K562 (cell line): ENCODE measurements around the gene MDFIC. TPM values are rescaled to one million over a fixed set of nuclear protein-coding genes. Genes with fewer than 3 reads are reported as not detected.

ENCODE experiments used
- ATAC-seq: fragments of 200-7000 bp; cut with Tn5 transposase; 3 replicates; pipeline ENCODE4 v1.9.1; 2020; ENCODE audit warnings: moderate library complexity
- BruUV-seq: library from RNA; stranded (reverse); fragments of 400-500 nt; replicated peaks from 2 replicates; lab custom pipeline; 2021; lab: Mats Ljungman, UMichigan
- CTCF ChIA-PET: fragments of 300-600 bp; formaldehyde crosslinking; extraction: SDS; loops from one replicate; lab custom pipeline; 2021; ENCODE audit warnings: low intra/inter-chr PET ratio; lab: Yijun Ruan, JAX
- POLR2A ChIA-PET: fragments of 300-600, 350-650 bp; sonication (Branson Sonifier 250); formaldehyde crosslinking; extraction: SDS; loops from one replicate; lab custom pipeline; 2021; ENCODE audit warnings: antibody characterized with exemption, inconsistent platforms; lab: Yijun Ruan, JAX
- DNase-seq, 4 experiments: peaks; one replicate each; pipeline versions ENCODE4 v3.0.0 to v3.0.0-alpha.2; 2011 to 2018; ENCODE audit warnings: low spot score in 3 of 4, mixed read lengths in 3 of 4; ENCODE audit errors: extremely low read depth in 1 of 4
- FAIRE-seq: peaks from 2 replicates; lab custom pipeline; 2011; peaks lifted over from hg19 to GRCh38; lab: Jason Lieb, UNC
- H2AFZ ChIP-seq: 2 replicates; pipeline ENCODE4 v1.6.0; 2011; ENCODE audit warnings: low read depth, low read length, control low read depth, inconsistent platforms
- H3K27ac ChIP-seq: fragments of 200-600 bp; 3 replicates; pipeline ENCODE4 v1.8.0; 2011; ENCODE audit warnings: low read depth, mild to moderate bottlenecking, control low read depth, inconsistent platforms, low read length, moderate library complexity, mixed read lengths; ENCODE audit errors: extremely low read depth
- H3K27me3 ChIP-seq, 2 experiments: fragments of 300-600 bp in 1 of 2; 2 replicates in 1 of 2; 3 replicates in 1 of 2; pipeline versions ENCODE4 v1.6.0 to v1.8.0; 2011; ENCODE audit warnings: inconsistent platforms in 2 of 2, low read length in 2 of 2, mild to moderate bottlenecking in 1 of 2, mixed read lengths in 1 of 2, moderate library complexity in 1 of 2; ENCODE audit not compliant: control insufficient read depth in 2 of 2, insufficient read depth in 2 of 2
- H3K36me3 ChIP-seq: fragments of 300-600 bp; 3 replicates; pipeline ENCODE4 v1.8.0; 2011; ENCODE audit warnings: mild to moderate bottlenecking, low read length, inconsistent platforms; ENCODE audit not compliant: control insufficient read depth, insufficient read depth
- H3K4me1 ChIP-seq, 2 experiments: fragments of 200-600 bp in 1 of 2; replicated peaks in 1 of 2; 2 replicates in 1 of 2; 3 replicates in 1 of 2; pipeline versions ENCODE4 v1.5.1 to v1.8.0; 2011; ENCODE audit warnings: inconsistent platforms in 2 of 2, low read length in 2 of 2, mild to moderate bottlenecking in 1 of 2, mixed read lengths in 1 of 2, moderate library complexity in 1 of 2; ENCODE audit not compliant: control insufficient read depth in 2 of 2, insufficient read depth in 2 of 2
- H3K4me2 ChIP-seq: 2 replicates; pipeline ENCODE4 v1.6.1; 2011; ENCODE audit warnings: low read length, control low read depth, inconsistent platforms, mixed read lengths; ENCODE audit not compliant: insufficient read depth
- H3K4me3 ChIP-seq: fragments of 200-600 bp; sonication (generic), shearing (Covaris generic); 2 replicates; pipeline ENCODE4 v1.5.1; 2016; ENCODE audit warnings: control low read depth, inconsistent platforms
- H3K79me2 ChIP-seq: fragments of 200-600 bp; 3 replicates; pipeline ENCODE4 v1.8.0; 2011; ENCODE audit warnings: low read length, inconsistent platforms; ENCODE audit not compliant: control insufficient read depth, insufficient read depth
- H3K9ac ChIP-seq, 2 experiments: 2 replicates each; pipeline versions ENCODE4 v1.6.0 to v1.6.1; 2011; ENCODE audit warnings: low read depth in 2 of 2, low read length in 2 of 2, control low read depth in 1 of 2, inconsistent platforms in 1 of 2, mild to moderate bottlenecking in 1 of 2, mixed read lengths in 1 of 2; ENCODE audit not compliant: insufficient read depth in 1 of 2
- H3K9me1 ChIP-seq: one replicate; pipeline ENCODE4 v1.6.0; 2011; ENCODE audit warnings: inconsistent platforms, mild to moderate bottlenecking, low read length, moderate library complexity; ENCODE audit not compliant: control insufficient read depth, insufficient read depth
- H3K9me3 ChIP-seq: replicated peaks from 2 replicates; pipeline ENCODE4 v1.5.1; 2011; ENCODE audit warnings: low read depth, low read length, inconsistent platforms; ENCODE audit not compliant: control insufficient read depth, insufficient read depth
- H4K20me1 ChIP-seq: replicated peaks from 2 replicates; pipeline ENCODE4 v1.6.1; 2011; ENCODE audit warnings: low read length, inconsistent platforms, mixed read lengths; ENCODE audit not compliant: control insufficient read depth, insufficient read depth
- CAMTA2 ChIP-seq: fragments of 250-450 bp; sonication (Bioruptor Pico); conservative IDR thresholded peaks from 2 replicates; pipeline ENCODE4 v1.5.1; 2022
- DACH1 ChIP-seq: fragments of 450-650 bp; IDR thresholded peaks from 2 replicates; pipeline ENCODE4 v1.6.1; 2018; ENCODE audit not compliant: partially characterized antibody
- DMBX1 ChIP-seq: fragments of 250-450 bp; sonication (Bioruptor Pico); IDR thresholded peaks from 2 replicates; pipeline ENCODE4 v1.8.0; 2022; ENCODE audit warnings: inconsistent platforms, mild to moderate bottlenecking, moderate library complexity, borderline replicate concordance
- DPF2 ChIP-seq: fragments of 450-650 bp; IDR thresholded peaks from 2 replicates; pipeline ENCODE4 v1.6.1; 2016
- MCM2 ChIP-seq: fragments of 450-650 bp; IDR thresholded peaks from 2 replicates; pipeline ENCODE4 v1.6.1; 2017; ENCODE audit warnings: low read depth, mild to moderate bottlenecking
- MYBL2 ChIP-seq, 2 experiments: fragments of 450-650 bp in 1 of 2; sonication (generic) in 1 of 2; formaldehyde crosslinking in 1 of 2; IDR thresholded peaks; 2 replicates each; pipeline versions ENCODE4 v1.6.1 to v1.8.1; 2017 to 2022; ENCODE audit warnings: borderline replicate concordance in 1 of 2, inconsistent platforms in 1 of 2, low read depth in 1 of 2, mild to moderate bottlenecking in 1 of 2, missing genetic modification reagents in 1 of 2, moderate library complexity in 1 of 2
- NUFIP1 ChIP-seq: fragments of 450-650 bp; IDR thresholded peaks from 2 replicates; pipeline ENCODE4 v1.6.1; 2018; ENCODE audit not compliant: partially characterized antibody
- SMARCA5 ChIP-seq: fragments of 450-650 bp; IDR thresholded peaks from 2 replicates; pipeline ENCODE4 v1.6.1; 2016
- SNIP1 ChIP-seq: fragments of 450-650 bp; IDR thresholded peaks from 2 replicates; pipeline ENCODE4 v1.7.1; 2017; ENCODE audit warnings: low read depth, mild to moderate bottlenecking
- STAT5B ChIP-seq: fragments of 250-450 bp; sonication (Bioruptor Pico); IDR thresholded peaks from 2 replicates; pipeline ENCODE4 v1.8.0; 2021; ENCODE audit warnings: mild to moderate bottlenecking, inconsistent platforms
- TAL1 ChIP-seq: fragments of 450-650 bp; IDR thresholded peaks from 2 replicates; pipeline ENCODE4 v1.6.1; 2016; ENCODE audit warnings: mild to moderate bottlenecking
- ZBTB34 ChIP-seq: fragments of 250-450 bp; sonication (Bioruptor Pico); IDR thresholded peaks from 2 replicates; pipeline ENCODE4 v1.8.0; 2021; ENCODE audit warnings: mild to moderate bottlenecking, moderate library complexity
- ZBTB40 ChIP-seq, 2 experiments: fragments of 450-650 bp in 1 of 2; sonication (generic) in 1 of 2; formaldehyde crosslinking in 1 of 2; IDR thresholded peaks; 2 replicates each; pipeline versions ENCODE4 v1.7.1 to v1.9.0; 2016 to 2022; ENCODE audit warnings: inconsistent platforms in 1 of 2, mild to moderate bottlenecking in 1 of 2, missing genetic modification reagents in 1 of 2
- ZNF140 ChIP-seq: fragments of 250-450 bp; sonication (Bioruptor Pico); IDR thresholded peaks from 2 replicates; pipeline ENCODE4 v1.8.0; 2021; ENCODE audit warnings: moderate library complexity, mild to moderate bottlenecking, inconsistent platforms
- ZSCAN32 ChIP-seq: fragments of 450-650 bp; formaldehyde crosslinking; IDR thresholded peaks from 2 replicates; pipeline ENCODE4 v1.4.0; 2020; ENCODE audit warnings: mild to moderate bottlenecking, moderate library complexity
- WGBS: fragments of 100-300 bp; shearing (Covaris generic); methylation state at CpG from one replicate; pipeline ENCODE4 v1.1.6; 2016; ENCODE audit warnings: low coverage, mixed read lengths; ENCODE audit not compliant: insufficient coverage; ENCODE audit errors: missing lambda C conversion rate; 5-methylcytosine and 5-hydroxymethylcytosine counted together
- in situ Hi-C: fragments of 300-500 bp; cut with MboI; formaldehyde crosslinking; loops from 4 replicates; pipeline ENCODE4 v1.15.0; 2018; ENCODE audit warnings: inconsistent platforms, mixed read lengths
- intact Hi-C: fragments of 100-400 bp; cut with micrococcal nuclease; formaldehyde crosslinking; loops from 2 replicates; pipeline ENCODE4 v1.14.2; 2022
- polyA plus RNA-seq, 8 experiments: library from polyadenylated mRNA; depleted of rRNA in 4 of 8; stranded (reverse) in 5 of 8; unstranded in 3 of 8; fragments of >200 nt; fragmentation: Nextera tagmentation in 2 of 8; fragmentation: Illumina TruSeq in 1 of 8; extraction: Ambion mirVana in 2 of 8; extraction: Trizol in 1 of 8; gene quantifications; 2 replicates each; pipeline versions ENCODE4 v1.2.1 to v1.2.3, GENCODE V29; 2011 to 2014; ENCODE audit warnings: inconsistent platforms in 1 of 8, missing spikeins in 1 of 8
- total RNA-seq, 7 experiments: library from RNA; depleted of rRNA in 6 of 7; stranded (reverse); fragments of >200 nt in 6 of 7; fragmentation: Illumina TruSeq in 2 of 7; extraction: Trizol in 2 of 7; gene quantifications; 2 replicates each; pipeline versions ENCODE4 v1.2.1 to v1.2.3, GENCODE V29; 2011 to 2021; ENCODE audit warnings: low replicate concordance in 1 of 7

MDFIC gene
- total and polyA plus RNA-seq, 9 of the 15 experiments (the other 6 are each of a cell fraction or from before 2014, with no cell fraction given) = 0.13 to 0.24 TPM; not detected in 7

GRCh38 chr7:114890561-114890960 lies 31.3 kb upstream of the MDFIC start:
- no peak overlapping the region for H2AFZ ChIP-seq
- no TSS peak for BruUV-seq
- FAIRE-seq (no peak), DNase-seq (no peak), ATAC-seq (no peak)
- H3K4me3 ChIP-seq = no peak overlapping the region
- POLR2A ChIA-PET = no interaction called here
- H3K36me3 ChIP-seq = no peaks in the 10 kb centered on the region
- 0% methylated on average over 4 of the region's 4 CpGs for WGBS
- no peak overlapping the region for H3K4me2 ChIP-seq
- H3K79me2 ChIP-seq = no peaks in the 10 kb centered on the region
- H3K9ac ChIP-seq = no peak overlapping the region
- no peaks in the 10 kb centered on the region for H3K9me3 ChIP-seq
- no peaks in the 10 kb centered on the region for H3K4me1 ChIP-seq
- no peaks in the 10 kb centered on the region for H3K9me1 ChIP-seq
- H3K27ac ChIP-seq = no peak overlapping the region
- intact Hi-C loops = no loop called here
- in situ Hi-C loops = no loop called here
- CTCF ChIA-PET = no interaction called here
- H4K20me1 ChIP-seq = no peaks in the 10 kb centered on the region
- no peaks in the 10 kb centered on the region for H3K27me3 ChIP-seq
- TF ChIP-seq MYBL2 (IDR thresholded peaks at IDR 0.05; ENCODE audit: low read depth) (no peak), MYBL2 (CRISPR knock-in tag; IDR thresholded peaks at IDR 0.05; ENCODE audit: borderline replicate concordance) (no peak), ZBTB34 (CRISPR knock-in tag) (no peak), STAT5B (CRISPR knock-in tag) (no peak), DPF2 (no peak), DMBX1 (CRISPR knock-in tag) (no peak), SNIP1 (no peak), ZBTB40 (IDR thresholded peaks at IDR 0.05) (no peak), ZBTB40 (CRISPR knock-in tag; IDR thresholded peaks at IDR 0.05) (no peak), ZNF140 (CRISPR knock-in tag) (no peak), MCM2 (no peak), ZSCAN32 (CRISPR knock-in tag) (no peak), NUFIP1 (no peak), SMARCA5 (no peak), DACH1 (no peak), CAMTA2 (CRISPR knock-in tag) (no peak), TAL1 (no peak)
